Activated B cell treated with CpG ODN at 0.5 μM for 24 hours (primary cell): ENCODE measurements around the gene LUZP4. TPM values are rescaled to one million over a fixed set of nuclear protein-coding genes. Genes with fewer than 3 reads are reported as not detected.

Source experiments
- ATAC-seq: fragments of 200-7000 bp; cut with Tn5 transposase; one replicate; pipeline ENCODE4 v1.10.0; 2021; ENCODE audit warnings: low read depth, mild to moderate bottlenecking, moderate library complexity
- CTCF ChIA-PET: fragments of 350-600 bp; sonication (Branson Sonifier 250); formaldehyde crosslinking; loops from one replicate; lab custom pipeline; 2021; ENCODE audit warnings: antibody characterized with exemption; lab: Charles Lee
- POLR2A ChIA-PET: fragments of 350-600 bp; sonication (Branson Sonifier 250); formaldehyde crosslinking; loops from one replicate; lab custom pipeline; 2021; ENCODE audit warnings: antibody characterized with exemption; lab: Charles Lee
- DNase-seq: peaks from one replicate; pipeline ENCODE4 v3.0.0; 2022
- H3K27ac Mint-ChIP-seq: one replicate; pipeline ENCODE4 v1.8.0; 2020; ENCODE audit warnings: mixed read lengths
- H3K27me3 Mint-ChIP-seq: one replicate; pipeline ENCODE4 v1.8.0; 2021; ENCODE audit warnings: mixed read lengths
- H3K36me3 Mint-ChIP-seq: one replicate; pipeline ENCODE4 v1.8.0; 2021; ENCODE audit warnings: low read depth, mixed read lengths
- H3K4me1 Mint-ChIP-seq: one replicate; pipeline ENCODE4 v1.8.0; 2021; ENCODE audit warnings: mixed read lengths
- H3K4me3 Mint-ChIP-seq: one replicate; pipeline ENCODE4 v1.8.0; 2020; ENCODE audit warnings: mild to moderate bottlenecking, mixed read lengths
- H3K9me3 Mint-ChIP-seq: one replicate; pipeline ENCODE4 v1.8.0; 2020; ENCODE audit warnings: mixed read lengths
- CTCF ChIP-seq: fragments of 200-600 bp; IDR thresholded peaks from one replicate; pipeline ENCODE4 v1.8.0; 2022; ENCODE audit warnings: antibody characterized with exemption, mild to moderate bottlenecking
- intact Hi-C: fragments of 100-400 bp; cut with micrococcal nuclease; formaldehyde crosslinking; loops from one replicate; pipeline ENCODE4 v1.15.1; 2024
- total RNA-seq: library from RNA; stranded (reverse); gene quantifications from 2 replicates; pipeline ENCODE4 v1.2.3, GENCODE V29; 2022

Gene LUZP4
- total RNA-seq, 1 donor from 2014 or later: not detected

- POLR2A ChIA-PET: no interaction called here
- no peak overlapping the region for H3K4me3 Mint-ChIP-seq
These were observed 41.1 kb downstream of the LUZP4 start for GRCh38 chrX:115330498-115331168.

GRCh38 chrX:115332832-115333231 lies 43.3 kb downstream of the LUZP4 start:
- POLR2A ChIA-PET: no interaction called here
- H3K36me3 Mint-ChIP-seq: no peaks in the 10 kb centered on the region
- no peak for TF ChIP-seq CTCF
- no peaks in the 10 kb centered on the region for H3K4me1 Mint-ChIP-seq
- no peaks in the 10 kb centered on the region for H3K27me3 Mint-ChIP-seq
- no peak for DNase-seq
- intact Hi-C loops: loop anchor here (5.0 to 10.0 kb wide), 2 partner anchors 62 to 614 kb away; no protein-coding TSS in a partner anchor
- H3K9me3 Mint-ChIP-seq: no peaks in the 10 kb centered on the region
- no peak overlapping the region for H3K4me3 Mint-ChIP-seq
- ATAC-seq: no peak
- no peak overlapping the region for H3K27ac Mint-ChIP-seq
- CTCF ChIA-PET: interaction anchor here (1.5 kb wide), 1 partner anchor 11 kb away, joined by 4 read pairs; no protein-coding TSS in a partner anchor

More at GRCh38 chrX:115330498-115331168, 41.1 kb downstream of the LUZP4 start:
- no peaks in the 10 kb centered on the region for H3K36me3 Mint-ChIP-seq
- no peaks in the 10 kb centered on the region for H3K4me1 Mint-ChIP-seq
- CTCF ChIA-PET: interaction anchor here (1.0 kb wide), 1 partner anchor 318 kb away, joined by 3 read pairs; no protein-coding TSS in a partner anchor
- DNase-seq (no peak), ATAC-seq (no peak)
- no peaks in the 10 kb centered on the region for H3K27me3 Mint-ChIP-seq
- H3K9me3 Mint-ChIP-seq: no peaks in the 10 kb centered on the region
- H3K27ac Mint-ChIP-seq: no peak overlapping the region
- TF ChIP-seq CTCF: no peak
- intact Hi-C loops: loop anchor here (1.0 to 10.0 kb wide), 3 partner anchors 64 to 617 kb away; no protein-coding TSS in a partner anchor

- DNase-seq (no peak), ATAC-seq (no peak)
- H3K4me1 Mint-ChIP-seq: no peaks in the 10 kb centered on the region
- H3K4me3 Mint-ChIP-seq: no peak overlapping the region
- CTCF ChIA-PET: no interaction called here
- no peaks in the 10 kb centered on the region for H3K36me3 Mint-ChIP-seq
- H3K27me3 Mint-ChIP-seq: no peaks in the 10 kb centered on the region
- POLR2A ChIA-PET: no interaction called here
- intact Hi-C loops: loop anchor here (5.0 to 10.0 kb wide), 2 partner anchors 61 to 614 kb away; no protein-coding TSS in a partner anchor
- H3K9me3 Mint-ChIP-seq: no peaks in the 10 kb centered on the region
- no peak overlapping the region for H3K27ac Mint-ChIP-seq
- TF ChIP-seq CTCF: no peak
These were observed 43.9 kb downstream of the LUZP4 start for GRCh38 chrX:115333446-115333845.

- H3K27me3 Mint-ChIP-seq: no peaks in the 10 kb centered on the region
- TF ChIP-seq CTCF: no peak
- H3K9me3 Mint-ChIP-seq: no peaks in the 10 kb centered on the region
- POLR2A ChIA-PET: no interaction called here
- no peaks in the 10 kb centered on the region for H3K36me3 Mint-ChIP-seq
- ATAC-seq (no peak), DNase-seq (no peak)
- intact Hi-C loops: loop anchor here (10.0 kb wide), 1 partner anchor 57 kb away; no protein-coding TSS in a partner anchor
- no peak overlapping the region for H3K4me3 Mint-ChIP-seq
- H3K4me1 Mint-ChIP-seq: no peaks in the 10 kb centered on the region
- CTCF ChIA-PET: no interaction called here
- no peak overlapping the region for H3K27ac Mint-ChIP-seq
These were observed 48.1 kb downstream of the LUZP4 start for GRCh38 chrX:115337491-115338144.

- no peaks in the 10 kb centered on the region for H3K36me3 Mint-ChIP-seq
- H3K9me3 Mint-ChIP-seq: no peaks in the 10 kb centered on the region
- no peaks in the 10 kb centered on the region for H3K27me3 Mint-ChIP-seq
- no peak for DNase-seq
- ATAC-seq: no peak
- POLR2A ChIA-PET: no interaction called here
- CTCF ChIA-PET: no interaction called here
- intact Hi-C loops: loop anchor here (10.0 kb wide), 1 partner anchor 55 kb away; no protein-coding TSS in a partner anchor
- H3K4me3 Mint-ChIP-seq: no peak overlapping the region
- TF ChIP-seq CTCF: no peak
- H3K27ac Mint-ChIP-seq: no peak overlapping the region
- H3K4me1 Mint-ChIP-seq: no peaks in the 10 kb centered on the region
These were observed 50.0 kb downstream of the LUZP4 start for GRCh38 chrX:115339441-115340025.
